ENCODE results near the gene UNC13B. TPM values are rescaled to one million over a fixed set of nuclear protein-coding genes. Genes with fewer than 3 reads are reported as not detected.

UNC13B gene
- total RNA-seq, 1 experiment from 2014 or later: 17.6 TPM

DNA sequence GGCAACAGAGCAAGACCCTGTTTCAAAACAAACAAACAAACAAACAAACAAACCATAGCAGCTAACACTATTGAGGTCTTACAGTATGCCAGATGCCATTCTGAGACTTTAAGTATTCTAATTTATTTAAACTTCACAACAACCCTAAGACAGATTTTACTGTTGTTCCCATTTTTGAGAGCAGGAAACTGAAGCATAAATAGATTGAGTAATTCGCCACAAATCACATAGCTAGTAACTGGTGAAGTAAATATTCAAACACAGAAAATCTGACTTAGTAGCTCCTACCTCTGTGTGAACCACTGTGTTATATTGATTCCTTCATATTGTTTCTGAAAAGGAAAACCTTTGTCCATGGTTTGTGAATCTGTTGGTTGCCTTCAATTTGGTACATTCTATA is 98.4 kb downstream of the UNC13B start:
- no peak for DNase-seq (ENCODE audit: low read depth, low spot score)
- Histone ChIP-seq H3K27ac (ENCODE audit: low read depth, low read length) (no peak overlapping the region), H3K9me3 (ENCODE audit: control insufficient read depth in 1 of 2, insufficient read depth in 1 of 2, low read depth in 1 of 2, low read length in 2 of 2) (no peaks in the 10 kb centered on the region), H3K4me1 (ENCODE audit: control insufficient read depth in 1 of 2, insufficient read depth in 2 of 2, low read length in 2 of 2) (no peaks in the 10 kb centered on the region), H2AFZ (ENCODE audit: low read depth, low read length, poor library complexity, severe bottlenecking) (no peak overlapping the region), H3K9ac (ENCODE audit: low read length) (no peak overlapping the region), H3K4me2 (ENCODE audit: low read length) (no peak overlapping the region), H4K20me1 (ENCODE audit: insufficient read depth) (no peaks in the 10 kb centered on the region), H3K79me2 (ENCODE audit: insufficient read depth, low read length) (no peaks in the 10 kb centered on the region), H3K27me3 (ENCODE audit: insufficient read depth, low read length) (no peaks in the 10 kb centered on the region), H3K4me3 (replicated peaks in 1 of 2; ENCODE audit: low read depth in 1 of 2, low read length in 2 of 2) (no peak overlapping the region), H3K9me2 (ENCODE audit: insufficient read depth) (no peaks in the 10 kb centered on the region), H3K36me3 (ENCODE audit: control insufficient read depth in 1 of 2, insufficient read depth in 2 of 2, low read length in 2 of 2) (no peaks in the 10 kb centered on the region)
- ChIA-PET RAD21 (ENCODE audit: low non-redundant PET in 1 of 2, low total read pairs in 2 of 2, uncharacterized antibody in 2 of 2, unreplicated experiment in 2 of 2) (no interaction called here), POLR2A (no interaction called here), CTCF (no interaction called here)
- ATAC-seq: no peak
- no TSS peak for BruUV-seq (replicated peaks)
- intact Hi-C loops (cut with micrococcal nuclease): no loop called here
- TF ChIP-seq, protein P1, sequence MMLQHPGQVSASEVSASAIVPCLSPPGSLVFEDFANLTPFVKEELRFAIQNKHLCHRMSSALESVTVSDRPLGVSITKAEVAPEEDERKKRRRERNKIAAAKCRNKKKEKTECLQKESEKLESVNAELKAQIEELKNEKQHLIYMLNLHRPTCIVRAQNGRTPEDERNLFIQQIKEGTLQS (IDR thresholded peaks at IDR 0.05): no peak
- TF ChIP-seq, protein P2, sequence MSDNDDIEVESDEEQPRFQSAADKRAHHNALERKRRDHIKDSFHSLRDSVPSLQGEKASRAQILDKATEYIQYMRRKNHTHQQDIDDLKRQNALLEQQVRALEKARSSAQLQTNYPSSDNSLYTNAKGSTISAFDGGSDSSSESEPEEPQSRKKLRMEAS (IDR thresholded peaks at IDR 0.05): no peak
- TF ChIP-seq EGR1 (IDR thresholded peaks at IDR 0.05; ENCODE audit: low read depth) (no peak), ZFX (IDR thresholded peaks at IDR 0.05) (no peak), ZNF274 (IDR thresholded peaks at IDR 0.05; ENCODE audit: low read depth, low read length) (no peak), YY1 (IDR thresholded peaks at IDR 0.05; ENCODE audit: extremely low read depth, insufficient replicate concordance, low read depth, low read length) (no peak), ELF1 (IDR thresholded peaks at IDR 0.05; ENCODE audit: borderline replicate concordance, low read depth) (no peak), POLR2AphosphoS5 (IDR thresholded peaks at IDR 0.05; ENCODE audit: low read depth, low read length) (no peak), POLR2A (IDR thresholded peaks at IDR 0.05; ENCODE audit: borderline replicate concordance, extremely low read depth, insufficient read depth, insufficient read length) (no peak)
- TF ChIP-seq, protein P3, sequence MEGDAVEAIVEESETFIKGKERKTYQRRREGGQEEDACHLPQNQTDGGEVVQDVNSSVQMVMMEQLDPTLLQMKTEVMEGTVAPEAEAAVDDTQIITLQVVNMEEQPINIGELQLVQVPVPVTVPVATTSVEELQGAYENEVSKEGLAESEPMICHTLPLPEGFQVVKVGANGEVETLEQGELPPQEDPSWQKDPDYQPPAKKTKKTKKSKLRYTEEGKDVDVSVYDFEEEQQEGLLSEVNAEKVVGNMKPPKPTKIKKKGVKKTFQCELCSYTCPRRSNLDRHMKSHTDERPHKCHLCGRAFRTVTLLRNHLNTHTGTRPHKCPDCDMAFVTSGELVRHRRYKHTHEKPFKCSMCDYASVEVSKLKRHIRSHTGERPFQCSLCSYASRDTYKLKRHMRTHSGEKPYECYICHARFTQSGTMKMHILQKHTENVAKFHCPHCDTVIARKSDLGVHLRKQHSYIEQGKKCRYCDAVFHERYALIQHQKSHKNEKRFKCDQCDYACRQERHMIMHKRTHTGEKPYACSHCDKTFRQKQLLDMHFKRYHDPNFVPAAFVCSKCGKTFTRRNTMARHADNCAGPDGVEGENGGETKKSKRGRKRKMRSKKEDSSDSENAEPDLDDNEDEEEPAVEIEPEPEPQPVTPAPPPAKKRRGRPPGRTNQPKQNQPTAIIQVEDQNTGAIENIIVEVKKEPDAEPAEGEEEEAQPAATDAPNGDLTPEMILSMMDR (IDR thresholded peaks at IDR 0.05 in 2 of 3, conservative IDR thresholded peaks at IDR 0.05 in 1 of 3; ENCODE audit: borderline replicate concordance in 1 of 3, insufficient read depth in 1 of 3, low read depth in 2 of 3, low read length in 2 of 3): no peak
